Stimulated activated CD8-positive, alpha-beta memory T cell treated with anti-CD3 and anti-CD28 coated beads, Interleukin-4, amount 100 ng/mL, for 48 hours (primary cell): ENCODE data around the gene IFT122.

Experiments
- DNase-seq: peaks from one replicate; pipeline ENCODE4 v3.0.0-alpha.2; 2020

Gene IFT122

GRCh38 chr3:129442486-129442885 is 2.5 kb downstream of the IFT122 start:
- DNase-seq = no peak

- no peak for DNase-seq
Measured at GRCh38 chr3:129442947-129443346, 2.9 kb downstream of the IFT122 start.

GRCh38 chr3:129445471-129445870 is 5.4 kb downstream of the IFT122 start:
- no peak for DNase-seq

GRCh38 chr3:129446926-129447325 is 6.9 kb downstream of the IFT122 start:
- DNase-seq = no peak

- no peak for DNase-seq
Measured at GRCh38 chr3:129448186-129448895, 8.3 kb downstream of the IFT122 start.

- DNase-seq = no peak
Measured at GRCh38 chr3:129449279-129450115, 9.5 kb downstream of the IFT122 start.

- no peak for DNase-seq
Measured at GRCh38 chr3:129453732-129454131, 13.7 kb downstream of the IFT122 start.

GRCh38 chr3:129460155-129460554 is 20.1 kb downstream of the IFT122 start:
- no peak for DNase-seq

GRCh38 chr3:129460572-129460971 is 20.5 kb downstream of the IFT122 start:
- no peak for DNase-seq

- DNase-seq = no peak
Measured at GRCh38 chr3:129461022-129461421, 21.0 kb downstream of the IFT122 start.

- DNase-seq = no peak
Measured at GRCh38 chr3:129461461-129462146, 21.6 kb downstream of the IFT122 start.

- DNase-seq = no peak
Measured at GRCh38 chr3:129462361-129462968, 22.4 kb downstream of the IFT122 start.

GRCh38 chr3:129463094-129463493 is 23.1 kb downstream of the IFT122 start:
- DNase-seq = no peak

- no peak for DNase-seq
Measured at GRCh38 chr3:129463716-129464115, 23.7 kb downstream of the IFT122 start.

- no peak for DNase-seq
Measured at GRCh38 chr3:129467932-129468331, 27.9 kb downstream of the IFT122 start.

GRCh38 chr3:129469026-129469425 is 29.0 kb downstream of the IFT122 start:
- DNase-seq = no peak

GRCh38 chr3:129470861-129471260 is 30.8 kb downstream of the IFT122 start:
- DNase-seq = no peak

GRCh38 chr3:129473067-129473768 is 33.2 kb downstream of the IFT122 start:
- no peak for DNase-seq

GRCh38 chr3:129473769-129474152 is 33.7 kb downstream of the IFT122 start:
- no peak for DNase-seq

GRCh38 chr3:129474984-129475804 is 35.2 kb downstream of the IFT122 start:
- DNase-seq = no peak

GRCh38 chr3:129475863-129476262 is 35.8 kb downstream of the IFT122 start:
- no peak for DNase-seq

- no peak for DNase-seq
Measured at GRCh38 chr3:129476586-129476985, 36.6 kb downstream of the IFT122 start.
